ENCODE data around the gene ARSB. TPM values are rescaled to one million over a fixed set of nuclear protein-coding genes. Genes with fewer than 3 reads are reported as not detected.

The ARSB gene
- total RNA-seq, 2 experiments from 2014 or later: 4.4 to 5.2 TPM

- CTCF ChIA-PET: no interaction called here
- ATAC-seq (ENCODE audit: poor library complexity) (no peak), DNase-seq (no peak)
- Mint-ChIP-seq H3K27me3 (no peaks in the 10 kb centered on the region), H3K27ac (no peak overlapping the region), H3K9me3 (no peaks in the 10 kb centered on the region), H3K4me1 (ENCODE audit: low read depth) (peaks cover 7% of the 10 kb centered on the region), H3K4me3 (no peak overlapping the region), H3K36me3 (ENCODE audit: low read depth) (peaks cover 12% of the 10 kb centered on the region)
- POLR2A ChIA-PET: no interaction called here
- Histone ChIP-seq H3K27ac (ENCODE audit: low read depth in 1 of 2, low read length in 2 of 2) (no peak overlapping the region), H3K36me3 (ENCODE audit: insufficient read depth, low read length) (no peaks in the 10 kb centered on the region), H3K4me1 (ENCODE audit: insufficient read depth, low read length) (no peaks in the 10 kb centered on the region), H3K4me3 (ENCODE audit: low read length) (no peak overlapping the region), H3K9me3 (ENCODE audit: control insufficient read depth in 1 of 2, insufficient read depth in 1 of 2, low read length in 2 of 2) (no peaks in the 10 kb centered on the region), H3K27me3 (ENCODE audit: control insufficient read depth in 1 of 2, insufficient read depth in 2 of 2, low read length in 2 of 2) (no peaks in the 10 kb centered on the region)
- intact Hi-C loops (cut with DNase I, micrococcal nuclease): no loop called here
- TF ChIP-seq CTCF (IDR thresholded peaks at IDR 0.05): no peak
These were observed 211.5 kb downstream of the ARSB start for GRCh38 chr5:78773655-78774054.

GRCh38 chr5:78771260-78772205 is 213.6 kb downstream of the ARSB start:
- CTCF ChIA-PET: no interaction called here
- POLR2A ChIA-PET: no interaction called here
- no peak overlapping the region for H3K27ac Mint-ChIP-seq

DNA sequence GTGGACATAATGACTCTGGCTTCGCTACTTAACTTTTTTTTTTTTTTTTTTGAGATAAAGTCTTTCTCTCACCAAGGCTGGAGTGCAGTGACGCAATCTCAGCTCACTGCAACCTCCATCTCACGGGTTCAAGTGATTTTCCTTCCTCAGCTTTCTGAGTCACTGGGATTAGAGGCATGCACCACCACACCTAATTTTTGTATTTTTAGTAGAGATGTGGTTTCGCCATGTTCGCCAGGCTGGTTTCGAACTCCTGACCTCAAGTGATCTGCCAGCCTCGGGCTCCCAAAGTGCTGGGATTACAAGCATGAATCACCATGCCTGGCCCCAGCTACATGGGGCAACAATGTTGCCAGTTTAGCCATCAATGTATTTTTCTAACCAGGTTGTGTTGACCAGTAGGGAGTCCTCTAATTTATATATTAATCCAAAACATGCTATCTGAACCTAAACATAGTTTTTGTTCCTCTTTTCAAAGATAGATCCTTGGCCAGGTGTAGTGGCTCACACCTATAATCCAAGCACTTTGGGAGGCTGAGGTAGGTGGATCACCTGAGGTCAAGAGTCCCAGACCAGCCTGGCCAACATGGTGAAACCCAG is 216.2 kb downstream of the ARSB start:
- H3K27ac Mint-ChIP-seq: no peak overlapping the region
- Histone ChIP-seq H3K4me1 (ENCODE audit: insufficient read depth, low read length) (no peaks in the 10 kb centered on the region), H3K4me3 (ENCODE audit: low read length) (no peak overlapping the region), H3K27ac (ENCODE audit: low read depth in 1 of 2, low read length in 2 of 2) (no peak overlapping the region), H3K9me3 (ENCODE audit: control insufficient read depth in 1 of 2, insufficient read depth in 1 of 2, low read length in 2 of 2) (no peaks in the 10 kb centered on the region), H3K36me3 (ENCODE audit: insufficient read depth, low read length) (no peaks in the 10 kb centered on the region), H3K27me3 (ENCODE audit: control insufficient read depth in 1 of 2, insufficient read depth in 2 of 2, low read length in 2 of 2) (peaks cover 0 to 3% of the 10 kb centered on the region in 2 experiments)
- no peaks in the 10 kb centered on the region for H3K9me3 Mint-ChIP-seq
- DNase-seq (no peak), ATAC-seq (ENCODE audit: poor library complexity) (no peak)
- H3K4me1 Mint-ChIP-seq (ENCODE audit: low read depth): peaks cover 7% of the 10 kb centered on the region
- intact Hi-C loops (cut with DNase I, micrococcal nuclease): no loop called here
- no peaks in the 10 kb centered on the region for H3K27me3 Mint-ChIP-seq
- TF ChIP-seq CTCF (IDR thresholded peaks at IDR 0.05): no peak
- H3K4me3 Mint-ChIP-seq: no peak overlapping the region
- no peaks in the 10 kb centered on the region for H3K36me3 Mint-ChIP-seq (ENCODE audit: low read depth)
- ChIA-PET CTCF (no interaction called here), POLR2A (no interaction called here)

More at GRCh38 chr5:78771260-78772205, 213.6 kb downstream of the ARSB start:
- no peaks in the 10 kb centered on the region for H3K36me3 ChIP-seq (ENCODE audit: insufficient read depth, low read length)
- H3K4me3 ChIP-seq (ENCODE audit: low read length): no peak overlapping the region
- H3K27me3 Mint-ChIP-seq: no peaks in the 10 kb centered on the region
- H3K9me3 Mint-ChIP-seq: no peaks in the 10 kb centered on the region
- no peaks in the 10 kb centered on the region for H3K9me3 ChIP-seq (ENCODE audit: control insufficient read depth in 1 of 2, insufficient read depth in 1 of 2, low read length in 2 of 2)
- no peak overlapping the region for H3K27ac ChIP-seq (ENCODE audit: low read depth in 1 of 2, low read length in 2 of 2)
- no peaks in the 10 kb centered on the region for H3K4me1 ChIP-seq (ENCODE audit: insufficient read depth, low read length)
- no peak for TF ChIP-seq CTCF (IDR thresholded peaks at IDR 0.05)
- H3K36me3 Mint-ChIP-seq (ENCODE audit: low read depth): peaks cover 7% of the 10 kb centered on the region
- no peak for ATAC-seq (ENCODE audit: poor library complexity)
- H3K4me3 Mint-ChIP-seq: no peak overlapping the region
- intact Hi-C loops (cut with DNase I, micrococcal nuclease): no loop called here
- peak in 2 of 14 experiments; percentile 6 to 31 for DNase-seq
- no peaks in the 10 kb centered on the region for H3K27me3 ChIP-seq (ENCODE audit: control insufficient read depth in 1 of 2, insufficient read depth in 2 of 2, low read length in 2 of 2)
- peaks cover 7% of the 10 kb centered on the region for H3K4me1 Mint-ChIP-seq (ENCODE audit: low read depth)

Measured in CD4-positive, alpha-beta T cell (primary cell).